Prostate gland (tissue), 2 donors: ENCODE data around the gene CDKN2C. TPM values are rescaled to one million over a fixed set of nuclear protein-coding genes. Genes with fewer than 3 reads are reported as not detected.
A peak's percentile ranks its signal among the peaks of the same experiment; 100 is the strongest.

Experiments
- DNase-seq: peaks from one replicate; pipeline ENCODE4 v3.0.0-alpha.2; 2019; ENCODE audit warnings: low spot score
- H3K27ac ChIP-seq, 2 donors: fragments of 200-600 bp; sonication (generic); 2 replicates each; pipeline ENCODE4 v1.5.1; 2017 to 2019
- H3K27me3 ChIP-seq: fragments of 200-600 bp; sonication (generic); replicated peaks from 2 replicates; pipeline ENCODE4 v1.5.1; 2019; ENCODE audit not compliant: insufficient read depth
- H3K36me3 ChIP-seq, 2 donors: fragments of 200-600 bp; sonication (generic); 1 replicate in 1 of 2; 2 replicates in 1 of 2; pipeline versions ENCODE4 v1.5.1 to v1.8.1; 2017 to 2019
- H3K4me1 ChIP-seq: fragments of 200-600 bp; sonication (generic); replicated peaks from 2 replicates; pipeline ENCODE4 v1.5.1; 2019
- H3K4me3 ChIP-seq, 2 donors: fragments of 200-600 bp; sonication (generic); 2 replicates each; pipeline ENCODE4 v1.5.1; 2017 to 2019
- H3K9me3 ChIP-seq: fragments of 200-600 bp; sonication (generic); 2 replicates; pipeline ENCODE4 v1.5.1; 2017
- CTCF ChIP-seq, 4 experiments: fragments of 200-600 bp in 2 of 4; fragments of 450-650 bp in 2 of 4; sonication (generic) in 2 of 4; IDR thresholded peaks; 1 replicate in 3 of 4; 2 replicates in 1 of 4; pipeline ENCODE4 v1.5.1; 2016 to 2019; ENCODE audit warnings: antibody characterized with exemption in 4 of 4, mild to moderate bottlenecking in 2 of 4, moderate library complexity in 2 of 4
- POLR2A ChIP-seq: fragments of 450-650 bp; IDR thresholded peaks from one replicate; pipeline ENCODE4 v1.6.1; 2016; ENCODE audit warnings: antibody characterized with exemption, mild to moderate bottlenecking
- POLR2AphosphoS5 ChIP-seq: sonication (generic); formaldehyde crosslinking; IDR thresholded peaks from one replicate; pipeline ENCODE4 v1.6.1; 2017; ENCODE audit warnings: antibody characterized with exemption
- WGBS: methylation state at CpG from one replicate; pipeline ENCODE4 v1.1.5; 2018; 5-methylcytosine and 5-hydroxymethylcytosine counted together
- intact Hi-C: fragments of 100-400 bp; cut with DNase I; formaldehyde crosslinking; loops from one replicate; pipeline ENCODE4 v1.14.2; 2022
- total RNA-seq, 2 donors: library from RNA; depleted of rRNA; stranded (reverse); fragments of >200 nt; gene quantifications; one replicate each; pipeline ENCODE4 v1.1.0, GENCODE V29; 2016

CDKN2C gene
- total RNA-seq, 2 donors from 2014 or later = 6.8 to 8.4 TPM

DNA sequence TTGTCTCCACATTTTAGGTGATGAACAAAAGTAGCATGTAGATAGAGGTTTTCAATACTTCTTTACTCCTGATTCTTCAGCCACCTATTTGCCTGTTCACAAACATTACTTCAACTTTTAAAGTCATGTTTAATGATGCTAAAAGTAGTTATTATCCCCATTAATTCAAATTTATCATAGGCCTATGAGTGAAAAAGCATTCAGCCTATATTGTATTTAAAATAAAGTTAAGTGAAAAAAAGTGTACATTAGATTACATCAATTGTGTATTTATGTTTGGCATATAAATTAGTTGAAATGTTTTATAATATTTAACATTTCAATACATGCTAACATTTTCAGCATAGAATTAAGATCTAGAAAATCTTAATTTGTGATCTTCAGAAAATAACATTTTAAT, 10.5 kb downstream of the CDKN2C start:
- peak overlapping the region in 1 of 2 donors; percentile 6 for H3K27ac ChIP-seq

GRCh38 chr1:50981741-50982140, 11.7 kb downstream of the CDKN2C start:
- TF ChIP-seq CTCF (IDR thresholded peaks at IDR 0.05) = no peak
- TF ChIP-seq POLR2AphosphoS5 = no peak
- TF ChIP-seq POLR2A = no peak

More for the DNA sequence above, 10.5 kb downstream of the CDKN2C start:
- intact Hi-C loops = no loop called here
- no peak for DNase-seq
- no peaks in the 10 kb centered on the region for H3K4me1 ChIP-seq
- no peaks in the 10 kb centered on the region for H3K36me3 ChIP-seq
- TF ChIP-seq POLR2AphosphoS5 (no peak), CTCF (IDR thresholded peaks at IDR 0.05) (no peak), POLR2A (no peak)
- H3K4me3 ChIP-seq = no peak overlapping the region
- H3K9me3 ChIP-seq = no peaks in the 10 kb centered on the region
- H3K27me3 ChIP-seq = no peaks in the 10 kb centered on the region

DNA sequence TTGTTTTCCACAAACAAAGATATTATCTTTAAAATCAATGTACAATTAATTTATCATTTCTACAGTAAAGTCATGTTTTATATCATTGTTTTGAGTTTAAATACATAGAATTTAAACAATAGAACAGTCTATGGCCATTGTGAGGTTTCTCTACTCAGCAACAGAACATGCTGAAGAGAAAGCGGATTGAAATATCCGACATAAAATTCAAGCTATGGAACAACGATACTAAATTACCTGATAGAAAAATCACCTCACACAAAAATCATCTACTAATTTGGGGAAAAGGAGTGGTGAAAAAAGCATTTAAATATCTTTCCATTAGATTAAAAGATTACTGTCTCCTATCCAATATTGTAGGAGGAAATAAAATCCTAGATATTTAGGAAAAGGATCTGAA, 12.6 kb downstream of the CDKN2C start:
- H3K27ac ChIP-seq = no peak overlapping the region
- intact Hi-C loops = no loop called here
- H3K9me3 ChIP-seq = no peaks in the 10 kb centered on the region
- no peak overlapping the region for H3K4me3 ChIP-seq
- no peak for TF ChIP-seq POLR2A
- TF ChIP-seq CTCF (IDR thresholded peaks at IDR 0.05) = no peak
- no peak for TF ChIP-seq POLR2AphosphoS5
- no peaks in the 10 kb centered on the region for H3K4me1 ChIP-seq
- WGBS = 78% methylated on average over 3 of the region's 3 CpGs
- no peaks in the 10 kb centered on the region for H3K36me3 ChIP-seq
- no peaks in the 10 kb centered on the region for H3K27me3 ChIP-seq
- no peak for DNase-seq

More at GRCh38 chr1:50981741-50982140, 11.7 kb downstream of the CDKN2C start:
- 82% methylated on average over 1 of the region's 1 CpG for WGBS
- Histone ChIP-seq H3K4me3 (no peak overlapping the region), H3K27me3 (no peaks in the 10 kb centered on the region), H3K36me3 (no peaks in the 10 kb centered on the region), H3K9me3 (no peaks in the 10 kb centered on the region), H3K4me1 (no peaks in the 10 kb centered on the region), H3K27ac (no peak overlapping the region)
- intact Hi-C loops = no loop called here
- no peak for DNase-seq

DNA sequence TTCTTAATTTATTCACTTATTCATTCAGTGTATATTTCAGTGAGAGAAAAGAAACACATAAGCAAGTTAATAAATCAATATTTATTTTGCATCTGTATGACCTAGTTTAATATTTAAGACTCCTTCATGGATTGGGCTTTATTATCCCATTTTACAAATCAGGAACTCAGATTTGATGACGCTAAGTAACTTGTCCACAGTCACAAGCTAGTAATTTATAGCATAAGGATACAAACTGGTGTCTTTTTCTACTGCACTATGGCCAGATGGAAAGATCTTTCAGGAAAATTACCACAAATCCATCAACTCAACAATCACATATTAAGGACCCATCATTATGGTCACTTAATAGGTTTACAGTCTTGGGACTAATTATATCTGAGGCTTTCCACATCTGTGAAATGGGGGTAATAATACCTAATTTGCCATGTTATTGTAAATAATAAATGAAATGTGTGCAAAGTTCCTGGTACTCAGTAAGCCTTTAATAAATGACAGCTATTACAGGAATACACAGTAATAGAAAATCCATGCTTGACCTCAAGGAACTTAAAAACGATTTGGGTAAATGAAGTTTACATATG, 13.3 kb downstream of the CDKN2C start:
- no peaks in the 10 kb centered on the region for H3K27me3 ChIP-seq
- DNase-seq = no peak
- H3K9me3 ChIP-seq = no peaks in the 10 kb centered on the region
- intact Hi-C loops = no loop called here
- H3K4me3 ChIP-seq = no peak overlapping the region
- H3K4me1 ChIP-seq = no peaks in the 10 kb centered on the region
- TF ChIP-seq POLR2A (no peak), CTCF (IDR thresholded peaks at IDR 0.05) (no peak), POLR2AphosphoS5 (no peak)
- no peak overlapping the region for H3K27ac ChIP-seq
- no peaks in the 10 kb centered on the region for H3K36me3 ChIP-seq
- 44% methylated on average over 2 of the region's 2 CpGs for WGBS

GRCh38 chr1:50985094-50985493, 15.0 kb downstream of the CDKN2C start:
- intact Hi-C loops = no loop called here
- Histone ChIP-seq H3K27me3 (no peaks in the 10 kb centered on the region), H3K27ac (no peak overlapping the region), H3K4me3 (no peak overlapping the region), H3K36me3 (no peaks in the 10 kb centered on the region), H3K4me1 (no peaks in the 10 kb centered on the region), H3K9me3 (no peaks in the 10 kb centered on the region)
- DNase-seq = no peak
- TF ChIP-seq POLR2AphosphoS5 (no peak), POLR2A (no peak), CTCF (IDR thresholded peaks at IDR 0.05) (no peak)
- 20% methylated on average over 1 of the region's 1 CpG for WGBS
